GM20431 (cell line): ENCODE data around the gene SMPD4.
"Not testable (repeated sequence)": the region's sequence is repeated elsewhere in the genome, so short reads cannot be mapped to it uniquely, and the experiment has no call there.

ENCODE experiments used
- in situ Hi-C: fragments of 300-500 bp; cut with MseI, MboI; formaldehyde crosslinking; loops from one replicate; pipeline ENCODE4 v1.15.0; 2020; ENCODE audit warnings: low sequenced_read_pairs; ENCODE audit not compliant: unreplicated experiment

The SMPD4 gene

DNA sequence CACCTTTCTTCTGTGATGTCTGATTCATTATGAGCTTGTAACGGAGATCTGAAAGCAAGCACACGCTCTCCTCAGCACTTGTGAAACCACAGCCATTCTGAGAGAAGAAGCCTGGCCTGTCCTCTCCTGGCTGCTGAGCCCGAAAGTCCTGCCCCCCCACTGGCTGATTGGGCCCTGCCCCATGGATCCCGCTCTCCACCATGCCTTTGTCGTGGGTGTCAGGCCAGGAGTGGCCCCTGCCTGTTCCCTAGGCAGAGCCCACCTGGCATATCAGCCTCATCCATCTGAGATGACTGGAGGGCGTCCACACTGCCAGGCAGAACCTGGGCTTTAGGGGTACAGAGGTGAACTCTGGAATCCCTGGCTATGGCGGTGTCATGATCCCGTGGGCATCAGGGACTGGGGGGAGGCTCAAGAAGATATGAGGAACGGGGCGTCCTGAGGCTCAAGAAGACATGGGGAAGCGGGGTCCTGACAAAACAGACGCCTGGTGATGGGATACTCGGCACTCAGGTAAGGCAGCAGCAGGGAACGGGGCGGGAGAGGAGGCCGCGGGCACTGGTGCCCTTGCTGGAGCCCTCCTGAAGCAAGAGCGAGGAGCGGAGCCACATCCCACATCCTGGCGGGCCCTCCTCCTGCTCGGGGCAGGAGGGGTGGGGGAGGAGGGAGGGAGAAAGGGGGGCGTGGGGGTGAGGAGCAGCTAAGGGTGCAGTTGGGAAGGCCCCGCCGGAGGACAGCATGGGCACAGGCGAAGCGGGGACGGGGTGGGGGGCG lies 37.9 kb downstream of the SMPD4 start:
- in situ Hi-C loops: not testable (repeated sequence)

DNA sequence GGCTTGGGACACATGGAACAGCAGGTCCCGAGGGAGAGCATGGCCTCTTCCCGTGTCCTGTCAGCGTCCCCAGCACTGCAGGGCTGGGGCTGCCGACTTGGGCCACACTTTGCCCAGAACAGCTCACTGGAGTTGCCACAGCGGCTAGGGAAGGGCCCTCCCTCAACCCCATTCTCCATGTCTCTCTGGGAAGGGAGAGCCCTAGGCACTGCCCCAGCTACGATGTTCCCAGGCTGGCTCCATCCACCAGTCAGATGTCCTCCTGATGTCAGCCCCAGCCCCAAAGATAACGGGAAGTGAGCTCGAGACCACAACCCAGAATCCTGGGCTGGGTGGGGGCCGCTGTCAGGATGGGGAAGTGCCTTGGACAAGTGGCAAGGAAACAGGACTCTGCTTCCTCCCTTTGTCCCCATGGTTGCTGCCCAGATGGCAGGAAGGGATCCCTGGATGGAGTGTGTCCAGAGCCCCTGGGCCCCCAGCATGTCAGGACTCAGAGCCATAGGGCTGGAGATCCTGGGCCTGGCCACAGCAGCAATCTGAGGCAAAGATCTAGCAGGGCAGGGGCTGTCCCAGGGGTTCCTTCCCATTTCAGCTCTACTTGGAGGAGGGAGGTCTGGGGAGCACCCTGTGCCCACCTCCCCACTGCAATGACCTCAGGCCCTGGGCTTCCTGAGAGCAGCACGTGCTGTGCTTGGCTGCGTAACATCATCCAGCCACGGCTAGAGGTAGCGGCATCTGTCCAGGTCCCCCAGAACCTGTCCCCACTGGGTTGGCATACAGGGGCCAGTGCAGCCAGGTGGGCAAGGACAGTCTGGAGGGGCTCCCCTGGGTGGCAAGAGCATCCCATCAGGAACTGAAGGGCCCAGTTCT lies 38.8 kb downstream of the SMPD4 start:
- in situ Hi-C loops: not testable (repeated sequence)

DNA sequence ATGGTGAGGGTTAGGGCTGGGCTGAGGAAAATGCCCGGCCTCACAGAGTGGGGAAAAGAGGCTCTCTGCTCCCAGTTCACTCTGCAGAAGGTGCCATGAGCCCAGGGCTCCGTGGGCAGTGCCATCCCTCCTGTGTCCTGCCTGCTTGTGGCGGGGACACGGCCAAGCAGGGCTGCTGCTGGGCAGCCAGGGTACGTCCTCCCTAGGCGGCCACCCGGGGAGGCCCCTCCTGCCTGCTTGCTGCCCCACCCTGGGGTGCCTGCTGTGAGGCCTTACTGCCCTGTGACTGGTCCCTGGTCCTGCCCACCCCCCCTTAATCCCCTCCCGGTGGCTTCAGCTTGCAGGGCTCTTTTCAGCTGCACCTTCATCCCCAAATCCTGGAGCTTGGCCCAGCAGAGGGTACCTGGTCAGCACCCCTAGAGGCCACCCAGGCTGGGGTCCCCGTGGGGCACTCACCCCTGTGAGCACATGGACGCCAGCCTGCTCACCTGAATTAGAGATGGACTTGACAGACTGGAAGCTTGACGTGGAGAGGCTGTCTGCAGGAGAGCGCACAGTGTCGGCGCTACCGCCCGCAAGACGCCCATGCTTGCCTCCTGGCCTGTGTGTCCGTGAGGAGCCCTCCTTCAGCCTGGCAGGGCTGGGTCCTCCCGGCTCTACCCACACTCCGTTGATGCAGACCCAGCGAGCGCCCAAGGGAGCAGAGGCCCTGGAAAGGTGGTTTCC lies 39.6 kb downstream of the SMPD4 start:
- in situ Hi-C loops: not testable (repeated sequence)

DNA sequence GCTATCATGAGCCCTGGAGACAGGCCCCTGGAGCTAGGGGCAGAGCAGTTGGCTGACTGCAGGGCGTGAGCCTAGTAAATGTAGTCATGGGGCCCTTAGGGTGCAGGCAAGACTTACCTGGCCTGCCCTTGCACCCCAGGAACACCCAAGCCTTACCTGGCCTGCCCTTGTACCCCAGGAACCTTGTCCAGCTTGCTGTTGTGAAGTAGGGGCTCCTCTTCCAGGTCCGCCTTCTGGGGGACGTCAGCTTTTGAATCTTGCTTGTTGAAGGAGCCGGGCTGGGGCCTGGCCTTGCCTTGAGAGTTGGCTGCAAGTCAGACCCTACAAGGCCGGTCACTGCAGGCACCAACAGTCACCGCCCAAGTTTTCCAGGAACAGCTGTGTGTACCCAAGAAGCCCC lies 40.4 kb downstream of the SMPD4 start:
- in situ Hi-C loops: not testable (repeated sequence)

DNA sequence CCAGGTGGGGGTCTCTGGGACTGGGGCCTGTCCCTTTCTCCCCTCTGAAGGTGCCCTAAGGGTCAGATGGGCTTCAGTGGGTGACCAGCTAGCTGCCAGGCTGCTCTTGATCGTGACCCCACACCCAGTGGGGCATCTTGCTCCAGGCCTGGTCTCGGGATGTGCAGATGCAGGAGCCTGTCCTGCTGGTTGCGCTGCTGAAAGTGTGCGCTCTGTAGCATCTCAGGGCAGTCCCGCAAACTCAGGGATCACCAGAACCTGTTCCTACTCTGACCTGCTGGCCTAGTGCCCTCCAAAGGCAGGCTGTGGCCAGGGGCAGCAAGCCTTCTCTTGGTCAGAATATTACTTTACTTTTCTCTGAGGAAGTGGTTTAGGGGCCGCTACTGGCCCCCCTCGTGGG lies 40.9 kb downstream of the SMPD4 start:
- in situ Hi-C loops: not testable (repeated sequence)

DNA sequence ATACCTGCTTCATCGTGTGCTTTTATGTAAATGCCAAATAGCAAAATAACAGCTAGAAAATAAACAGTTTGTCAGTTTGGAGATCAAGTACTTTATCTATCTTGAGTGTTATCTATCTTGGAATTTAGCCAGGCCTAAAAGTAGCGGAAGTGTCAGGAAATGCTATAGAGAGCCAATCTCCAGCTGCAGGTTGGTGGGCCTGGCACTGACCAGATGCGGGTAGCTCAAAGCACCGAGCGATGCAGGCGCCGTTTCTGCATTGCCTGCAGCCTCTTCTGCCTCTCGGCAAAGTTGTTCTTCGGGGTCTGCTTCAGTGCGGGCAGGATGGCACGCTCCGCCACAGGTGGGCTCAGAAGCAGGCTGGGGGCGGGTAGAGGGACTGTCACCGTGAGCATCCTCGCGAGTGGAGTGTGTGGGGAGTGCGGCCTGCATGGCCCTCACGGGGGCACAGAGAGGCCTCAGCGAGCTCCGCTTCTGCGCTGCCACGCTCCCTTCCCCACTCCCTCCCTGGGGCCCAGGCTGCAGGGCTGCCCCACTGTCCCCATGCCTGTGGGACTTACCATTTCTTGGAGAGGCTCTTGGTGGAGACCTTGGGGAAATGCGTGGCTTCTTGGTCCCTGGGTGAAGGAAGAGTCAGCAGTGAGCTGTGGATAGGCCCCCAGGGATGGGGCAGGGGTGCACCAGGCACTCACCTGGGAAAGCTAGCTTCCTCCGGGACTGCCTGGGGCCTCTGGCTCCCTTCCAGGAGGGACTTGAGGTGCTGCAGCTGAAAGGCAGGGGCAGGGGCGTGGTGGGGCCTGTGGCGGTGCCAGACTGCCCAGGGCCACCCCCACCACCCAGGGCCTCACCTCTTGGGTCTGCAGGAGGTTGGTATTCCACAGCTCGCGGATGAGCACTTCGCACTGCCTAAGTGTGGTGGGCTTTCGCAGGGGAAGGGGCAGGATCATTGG lies 41.8 kb downstream of the SMPD4 start:
- in situ Hi-C loops: not testable (repeated sequence)

DNA sequence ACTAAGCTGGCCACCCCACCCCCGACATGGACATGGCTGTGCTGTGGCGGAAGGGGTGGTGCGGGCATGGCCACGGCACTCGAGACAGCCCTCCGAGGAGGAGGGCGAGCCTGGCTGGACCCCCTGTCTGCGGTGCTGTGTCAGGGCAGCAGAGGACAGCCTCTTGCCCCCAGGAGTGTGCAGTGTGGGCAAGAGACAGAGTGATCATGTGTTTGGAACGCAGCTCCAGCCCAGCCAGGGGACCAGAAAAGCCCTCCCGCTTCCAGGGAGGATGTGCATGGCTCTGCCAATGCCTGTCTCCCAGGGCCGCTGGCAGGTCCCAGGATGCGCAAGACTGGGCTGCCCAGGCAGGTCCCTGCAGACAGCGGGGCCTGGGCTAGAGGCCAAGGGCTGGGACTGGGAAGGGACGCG lies 42.6 kb downstream of the SMPD4 start:
- in situ Hi-C loops: not testable (repeated sequence)

DNA sequence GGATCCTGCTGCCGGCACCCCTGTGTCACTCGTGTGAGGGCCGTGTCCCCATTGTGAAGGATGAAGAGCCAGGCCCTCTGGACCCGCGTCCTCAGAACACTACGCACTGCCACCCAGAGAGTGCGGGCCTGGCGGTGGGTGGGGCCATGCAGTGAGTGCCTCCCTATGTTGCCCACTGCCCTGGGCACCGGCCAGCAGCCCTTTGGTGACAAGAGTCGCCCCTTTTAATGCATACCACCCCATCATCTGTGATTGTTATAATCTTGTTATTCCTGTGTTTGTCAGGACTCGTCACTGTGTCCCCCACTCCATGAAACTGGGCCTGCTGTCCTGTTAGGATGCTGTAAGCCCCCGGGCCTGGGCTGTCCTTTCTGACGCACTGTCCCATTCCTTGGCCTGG lies 43.1 kb downstream of the SMPD4 start:
- in situ Hi-C loops: not testable (repeated sequence)

DNA sequence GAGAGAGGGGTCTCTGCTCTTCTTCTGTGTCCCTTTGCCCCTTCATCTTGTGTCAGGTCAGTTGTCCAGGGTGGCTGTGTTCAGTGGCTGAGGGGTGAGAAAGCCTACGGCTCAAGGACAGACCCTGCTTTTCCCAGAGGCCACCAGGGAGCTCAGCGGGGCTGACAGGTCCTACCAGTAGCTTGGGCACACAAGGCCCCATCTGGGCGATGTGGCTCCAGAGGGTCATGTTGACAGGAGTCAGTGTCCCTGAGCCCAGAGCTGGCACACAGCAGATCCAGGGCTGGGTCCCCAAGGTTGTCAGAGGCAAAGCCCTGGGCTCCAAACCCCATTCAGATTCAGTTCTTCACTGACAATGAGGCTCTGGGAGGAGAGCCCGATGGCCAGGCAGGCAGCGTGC lies 44.3 kb downstream of the SMPD4 start:
- in situ Hi-C loops: not testable (repeated sequence)

DNA sequence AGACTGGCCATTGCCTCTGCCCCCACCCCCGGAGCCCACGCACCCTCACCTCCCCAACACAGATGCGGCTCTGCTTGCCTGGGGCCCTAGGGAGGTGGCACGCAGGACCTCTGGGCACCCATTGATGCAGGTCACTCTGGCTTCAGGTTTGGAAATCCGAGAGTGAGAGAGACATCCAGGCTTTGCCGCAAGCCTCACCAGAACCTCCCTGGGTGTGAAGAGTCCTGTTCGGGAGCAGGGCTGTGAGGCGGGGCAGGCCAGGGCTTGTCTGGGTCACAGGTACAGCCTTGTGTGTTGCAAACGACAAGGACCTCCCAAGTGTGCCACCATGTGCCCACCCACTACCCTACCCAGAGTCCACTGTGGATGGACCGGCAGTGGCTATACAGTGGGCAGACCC lies 44.9 kb downstream of the SMPD4 start:
- in situ Hi-C loops: not testable (repeated sequence)

DNA sequence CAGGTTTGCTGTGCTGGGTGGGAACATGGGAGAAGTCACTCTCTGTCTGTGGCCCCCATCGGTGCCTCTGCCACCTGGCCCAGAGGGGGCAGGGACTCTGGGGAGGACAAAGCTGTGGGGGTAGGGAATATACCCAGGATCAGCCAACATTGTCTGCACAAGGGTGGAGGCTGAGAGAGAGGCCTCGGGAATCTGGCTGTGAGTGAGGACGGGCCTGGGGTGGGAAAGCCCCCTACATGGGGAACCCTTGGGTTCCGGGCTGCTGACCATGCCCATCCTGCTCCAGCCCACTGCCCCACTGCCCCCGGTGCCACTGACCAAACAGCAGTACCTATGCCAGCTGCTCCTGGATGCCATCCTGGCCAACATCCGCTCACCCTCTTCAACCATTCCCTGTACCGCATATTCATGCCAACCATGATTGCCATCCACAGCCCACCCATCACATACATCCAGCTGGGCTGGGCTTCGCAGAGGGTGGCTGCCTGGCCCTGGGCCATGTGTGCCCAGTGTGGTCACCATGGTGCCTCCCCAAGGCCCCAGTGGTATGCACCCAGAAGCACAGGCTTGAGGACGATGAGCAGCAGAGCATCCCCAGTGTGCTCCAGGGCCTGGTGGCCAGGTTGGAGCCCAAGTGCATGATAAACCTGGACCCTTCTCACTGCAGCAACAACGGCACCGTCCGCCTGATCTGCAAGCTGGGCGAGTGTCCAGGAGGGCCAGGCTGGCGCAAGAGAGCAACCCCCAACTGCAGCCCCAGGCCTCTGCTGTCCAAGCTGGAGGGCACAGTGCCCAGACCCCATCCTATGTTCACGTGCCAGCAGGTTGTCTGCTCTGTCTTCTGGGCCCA lies 45.5 kb downstream of the SMPD4 start:
- in situ Hi-C loops: no loop called here

DNA sequence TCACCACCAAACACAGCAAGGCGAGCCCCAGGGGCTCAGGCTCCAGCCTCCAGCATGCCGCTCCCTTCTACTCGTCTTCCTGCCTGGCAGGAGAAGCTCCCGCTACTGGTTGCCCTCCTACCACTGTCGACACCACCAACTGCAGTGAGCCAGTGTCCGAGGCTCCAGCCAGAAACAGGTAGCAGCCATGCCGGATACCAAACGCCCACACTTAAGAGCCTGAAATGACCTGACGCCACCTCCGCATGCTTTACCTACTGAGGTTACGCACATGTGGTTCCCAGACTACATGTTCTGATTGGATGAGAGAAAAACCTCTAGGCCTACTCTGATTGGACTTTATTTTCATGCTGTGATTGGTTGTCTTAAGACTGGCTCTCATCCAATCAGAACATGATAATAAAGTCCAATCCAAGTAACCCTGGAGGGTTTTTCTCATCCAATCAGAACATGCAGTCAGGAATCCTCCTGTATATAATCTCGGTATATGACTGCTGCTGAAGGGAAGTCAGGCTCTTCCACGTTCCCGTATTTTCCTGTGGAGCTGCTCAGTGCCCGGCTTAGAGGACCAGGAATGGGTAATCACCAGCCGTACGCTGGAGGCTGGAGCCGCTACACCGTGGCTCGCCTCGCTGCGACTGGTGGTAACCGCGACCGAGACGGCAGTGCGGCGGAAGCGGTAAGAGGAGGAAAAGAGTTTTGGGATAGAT lies 52.1 kb downstream of the SMPD4 start, which contains the start of gene POTEF:
TSS of gene POTEF (minus strand) at position 103 of the 710 bp plus-strand sequence. CDS start 8,707 bp downstream, outside the sequence.
- in situ Hi-C loops: not testable (repeated sequence)

DNA sequence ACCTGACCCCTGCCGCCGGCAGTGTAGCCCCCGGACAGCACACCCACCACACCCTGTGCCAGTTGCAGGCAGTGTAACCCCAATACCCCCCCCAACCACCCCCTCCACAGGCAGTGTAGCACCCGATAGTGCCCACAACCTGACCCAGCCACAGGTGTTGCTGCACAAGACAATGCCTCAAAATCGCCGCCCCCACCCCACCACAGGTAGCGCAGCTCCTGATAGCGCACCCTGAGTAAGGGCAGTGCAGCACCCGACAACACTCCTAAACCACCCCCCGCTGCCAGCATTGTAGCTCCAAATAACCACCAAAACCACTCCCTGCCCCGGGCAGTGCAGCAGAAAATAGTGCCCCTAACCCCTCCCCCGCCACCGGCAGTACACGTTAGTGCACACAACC lies 52.9 kb downstream of the SMPD4 start:
- in situ Hi-C loops: not testable (repeated sequence)

DNA sequence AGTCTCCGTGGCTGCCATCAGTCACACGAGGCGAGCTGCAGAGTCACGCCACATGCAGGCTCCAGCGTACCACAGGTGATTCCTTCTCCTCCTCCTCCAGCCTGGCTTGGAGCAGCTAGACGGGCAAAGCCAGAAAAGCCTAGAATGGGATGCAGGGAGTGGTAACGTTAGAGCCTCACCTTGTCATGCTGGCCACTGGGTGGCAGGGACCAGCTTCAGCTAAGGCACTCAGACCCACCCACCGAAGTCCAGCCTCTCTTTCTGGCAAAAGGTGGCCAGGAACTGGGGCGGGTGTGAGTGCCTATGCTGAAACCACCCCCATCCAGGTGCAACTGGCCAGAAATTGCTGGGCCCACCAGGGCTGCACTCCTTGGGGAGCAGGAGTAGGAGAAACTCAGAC lies 53.7 kb downstream of the SMPD4 start:
- in situ Hi-C loops: not testable (repeated sequence)

DNA sequence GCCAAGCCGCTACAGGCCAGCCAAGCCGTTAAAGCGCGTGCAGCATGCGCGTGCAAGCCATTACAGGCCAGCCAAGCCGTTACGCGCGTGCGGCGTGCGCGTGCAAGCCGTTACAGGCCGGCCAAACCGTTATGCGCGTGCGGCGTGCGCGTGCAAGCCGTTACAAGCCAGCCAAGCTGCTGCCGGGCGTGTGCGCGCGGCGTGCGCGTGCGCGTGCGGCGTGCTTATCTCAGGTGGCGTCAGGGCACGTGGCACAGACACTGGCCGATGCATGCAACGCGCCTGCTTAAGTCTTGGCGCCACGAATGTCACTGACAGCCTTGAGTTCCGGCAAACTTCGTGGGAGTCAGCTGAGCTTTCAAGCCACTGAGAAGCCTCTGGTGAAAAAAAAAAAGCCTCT lies 60.5 kb downstream of the SMPD4 start:
- in situ Hi-C loops: not testable (repeated sequence)

DNA sequence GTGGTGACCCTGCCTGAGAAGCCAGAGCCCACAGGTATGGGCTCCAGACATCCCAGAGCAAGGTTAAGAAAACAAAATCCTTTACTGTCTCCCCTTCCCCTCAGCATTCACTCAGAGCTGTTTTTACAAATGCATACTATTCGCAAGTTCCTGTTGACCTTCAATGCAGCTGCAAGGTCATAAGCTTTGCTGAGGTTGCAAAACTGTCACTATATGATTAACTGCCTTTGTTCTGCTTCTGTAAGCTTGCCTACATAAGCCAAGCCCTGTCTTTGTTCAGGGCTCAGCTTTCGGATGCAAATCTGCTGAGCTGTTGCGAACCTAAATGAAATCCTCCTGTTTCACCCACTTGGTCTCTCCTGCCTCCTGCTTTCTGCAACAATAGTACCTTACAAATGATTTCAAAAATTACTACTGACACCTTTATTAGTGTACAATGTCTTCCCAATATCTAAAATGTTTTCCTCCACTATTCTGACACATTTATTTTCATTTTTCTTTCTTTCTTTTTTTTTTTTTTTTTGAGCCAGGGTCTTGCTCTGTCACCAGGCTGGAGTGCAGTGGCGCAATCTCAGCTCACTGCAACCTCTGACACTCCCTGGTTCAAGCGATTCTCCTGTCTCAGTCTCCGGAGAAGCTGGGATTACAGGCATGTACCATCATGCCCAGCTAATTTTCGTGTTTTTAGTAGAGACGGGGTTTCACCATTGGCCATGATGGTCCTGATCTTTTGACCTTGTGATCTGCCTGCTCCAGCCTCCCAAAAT lies 78.6 kb downstream of the SMPD4 start:
- in situ Hi-C loops: not testable (repeated sequence)
